Measurements from ENCODE around the gene ARHGAP9. TPM values are rescaled to one million over a fixed set of nuclear protein-coding genes. Genes with fewer than 3 reads are reported as not detected.
"Not testable (repeated sequence)": the region's sequence is repeated elsewhere in the genome, so short reads cannot be mapped to it uniquely, and the experiment has no call there.

Gene ARHGAP9
- total RNA-seq, 1 donor from 2014 or later, result 105 TPM

DNA sequence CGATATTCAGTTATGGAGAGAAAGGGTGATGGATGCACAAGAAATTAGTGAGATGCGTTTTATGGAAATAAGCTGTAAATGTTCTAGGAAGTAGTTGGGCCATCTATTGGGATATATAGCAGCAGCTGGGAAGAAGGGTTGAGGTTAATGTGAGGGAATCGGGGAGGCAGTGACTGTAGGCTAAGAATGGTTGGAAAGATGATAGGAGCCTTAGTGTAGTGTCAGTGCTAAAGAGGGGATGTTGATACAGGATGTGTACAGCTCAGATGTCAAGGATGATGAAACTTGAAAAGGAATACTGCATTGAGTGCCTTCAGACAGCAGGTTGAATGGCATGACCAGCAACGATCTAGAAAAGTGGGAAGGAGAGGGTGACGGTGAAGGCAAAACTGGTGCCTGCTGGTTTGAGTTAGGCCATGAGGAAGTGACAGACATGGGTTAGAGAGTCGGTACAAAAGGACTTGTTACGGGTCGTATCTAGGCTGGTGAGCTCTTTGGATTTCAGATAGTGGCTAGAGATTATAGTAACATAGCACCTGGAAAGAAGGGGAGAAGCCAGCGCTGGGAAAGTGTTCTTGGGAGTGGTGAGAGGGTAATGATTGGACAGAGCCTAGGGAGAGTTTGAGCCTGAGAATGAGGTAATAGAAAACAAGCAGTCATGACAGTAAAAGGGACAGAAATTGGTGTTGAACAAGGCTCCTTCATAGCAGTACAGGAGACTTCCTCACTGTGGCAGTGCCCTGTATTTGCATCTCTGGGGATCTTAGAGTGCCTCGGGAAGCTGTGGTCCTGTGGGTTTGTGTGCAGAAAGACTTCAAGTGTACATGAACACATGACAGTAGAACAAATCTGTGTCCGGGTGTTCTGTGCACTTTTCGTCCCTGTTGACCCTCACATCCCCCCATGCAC is 17.8 kb upstream of the ARHGAP9 start:
- H3K27ac Mint-ChIP-seq, result peak overlapping the region; percentile 15
- H3K27me3 Mint-ChIP-seq (ENCODE audit: low read depth), result no peaks in the 10 kb centered on the region

GRCh38 chr12:57496822-57497221 is 17.2 kb upstream of the ARHGAP9 start:
- no peak for DNase-seq (ENCODE audit: low spot score)
- Mint-ChIP-seq H3K9me3 (no peaks in the 10 kb centered on the region), H3K4me1 (ENCODE audit: low read depth) (no peaks in the 10 kb centered on the region), H3K27me3 (ENCODE audit: low read depth) (no peaks in the 10 kb centered on the region), H3K36me3 (ENCODE audit: low read depth) (peaks cover 72% of the 10 kb centered on the region), H3K4me3 (ENCODE audit: low read depth) (no peak overlapping the region), H3K27ac (peak overlapping the region; percentile 15)
- intact Hi-C loops (cut with micrococcal nuclease), result no loop called here

More for the DNA sequence above, 17.8 kb upstream of the ARHGAP9 start:
- H3K4me1 Mint-ChIP-seq (ENCODE audit: low read depth), result no peaks in the 10 kb centered on the region
- peaks cover 72% of the 10 kb centered on the region for H3K36me3 Mint-ChIP-seq (ENCODE audit: low read depth)
- no peak overlapping the region for H3K4me3 Mint-ChIP-seq (ENCODE audit: low read depth)
- no peak for DNase-seq (ENCODE audit: low spot score)
- no peaks in the 10 kb centered on the region for H3K9me3 Mint-ChIP-seq
- intact Hi-C loops (cut with micrococcal nuclease), result no loop called here

GRCh38 chr12:57495051-57495701 is 15.5 kb upstream of the ARHGAP9 start:
- H3K27ac Mint-ChIP-seq; DNase-seq (ENCODE audit: low spot score); H3K9me3 Mint-ChIP-seq; H3K4me3 Mint-ChIP-seq (ENCODE audit: low read depth); H3K27me3 Mint-ChIP-seq (ENCODE audit: low read depth); H3K4me1 Mint-ChIP-seq (ENCODE audit: low read depth); intact Hi-C loops (cut with micrococcal nuclease): not testable (repeated sequence)
- peaks cover 74% of the 10 kb centered on the region for H3K36me3 Mint-ChIP-seq (ENCODE audit: low read depth)

GRCh38 chr12:57491393-57492280 is 12.0 kb upstream of the ARHGAP9 start:
- H3K9me3 Mint-ChIP-seq, result no peaks in the 10 kb centered on the region
- DNase-seq (ENCODE audit: low spot score), result no peak
- peaks cover 67% of the 10 kb centered on the region for H3K36me3 Mint-ChIP-seq (ENCODE audit: low read depth)
- intact Hi-C loops (cut with micrococcal nuclease), result no loop called here
- H3K4me3 Mint-ChIP-seq (ENCODE audit: low read depth), result peak overlapping the region; percentile 19
- no peaks in the 10 kb centered on the region for H3K27me3 Mint-ChIP-seq (ENCODE audit: low read depth)
- H3K27ac Mint-ChIP-seq, result peak overlapping the region; percentile 64
- H3K4me1 Mint-ChIP-seq (ENCODE audit: low read depth), result peaks cover 18% of the 10 kb centered on the region

DNA sequence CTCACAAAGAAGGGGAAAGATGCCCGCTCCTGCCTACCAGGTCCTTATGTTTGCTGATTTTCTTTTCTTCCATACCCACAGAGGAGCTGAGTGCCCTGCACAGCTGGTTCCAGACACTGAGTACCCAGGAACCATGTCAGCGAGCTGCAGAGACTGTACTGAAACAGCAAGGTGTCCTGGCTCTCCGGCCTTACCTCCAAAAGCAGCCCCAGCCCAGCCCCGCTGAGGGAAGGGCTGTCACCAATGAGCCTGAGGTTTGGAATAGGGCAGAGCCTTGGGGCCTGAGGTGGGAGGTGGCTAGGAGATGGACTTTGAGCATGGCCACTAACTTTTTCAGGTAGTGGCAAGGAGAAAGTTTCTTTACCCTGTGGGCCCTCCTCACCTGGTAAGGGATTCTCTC is 10.5 kb upstream of the ARHGAP9 start:
- Mint-ChIP-seq H3K4me3 (ENCODE audit: low read depth) (no peak overlapping the region), H3K27me3 (ENCODE audit: low read depth) (no peaks in the 10 kb centered on the region), H3K9me3 (no peaks in the 10 kb centered on the region), H3K27ac (no peak overlapping the region), H3K4me1 (ENCODE audit: low read depth) (peaks cover 18% of the 10 kb centered on the region), H3K36me3 (ENCODE audit: low read depth) (peaks cover 57% of the 10 kb centered on the region)
- no peak for DNase-seq (ENCODE audit: low spot score)
- intact Hi-C loops (cut with micrococcal nuclease), result no loop called here

GRCh38 chr12:57489157-57489641 is 9.5 kb upstream of the ARHGAP9 start:
- peaks cover 18% of the 10 kb centered on the region for H3K4me1 Mint-ChIP-seq (ENCODE audit: low read depth)
- H3K9me3 Mint-ChIP-seq, result no peaks in the 10 kb centered on the region
- intact Hi-C loops (cut with micrococcal nuclease), result loop anchor here (5.0 kb wide), 1 partner anchor 253 kb away; no protein-coding TSS in a partner anchor
- H3K36me3 Mint-ChIP-seq (ENCODE audit: low read depth), result peaks cover 52% of the 10 kb centered on the region
- peak overlapping the region; percentile 99 for H3K4me3 Mint-ChIP-seq (ENCODE audit: low read depth)
- peak overlapping the region; percentile 95 for H3K27ac Mint-ChIP-seq
- no peak for DNase-seq (ENCODE audit: low spot score)
- no peaks in the 10 kb centered on the region for H3K27me3 Mint-ChIP-seq (ENCODE audit: low read depth)

DNA sequence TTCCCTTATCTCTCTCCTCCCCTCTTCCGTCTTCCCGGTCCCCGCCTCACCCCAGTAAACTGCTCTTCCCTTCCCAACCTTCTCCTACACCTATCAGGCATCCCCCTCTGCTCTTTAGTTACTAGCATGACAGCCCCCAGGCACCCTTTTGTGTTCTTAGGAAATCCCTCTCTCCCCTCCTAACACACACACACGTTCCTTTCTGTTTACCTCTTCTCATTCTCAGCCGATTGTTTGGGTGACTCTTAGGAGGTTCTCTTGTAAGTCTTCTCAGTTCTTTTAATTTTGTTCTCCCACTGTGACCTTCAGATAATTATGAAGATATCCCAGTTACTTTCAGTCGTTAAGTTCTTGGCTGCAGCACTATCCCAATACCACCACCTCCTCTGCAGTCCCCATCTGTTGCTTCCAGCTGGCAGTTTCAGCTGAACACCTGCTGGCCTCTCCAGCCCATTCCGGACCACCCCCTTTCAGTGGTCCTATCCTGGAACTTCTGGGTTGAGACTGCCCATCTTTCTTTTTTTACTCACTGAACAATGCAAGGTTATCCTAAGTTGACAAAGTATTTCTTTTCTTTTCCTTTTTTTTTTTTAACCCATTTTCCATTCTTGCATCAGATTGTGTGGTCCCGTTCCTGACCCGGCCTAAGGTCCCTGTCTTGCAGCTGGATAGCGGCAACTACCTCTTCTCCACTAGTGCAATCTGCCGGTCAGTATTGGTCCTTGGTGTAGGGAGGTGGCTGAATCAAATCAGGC is 8.9 kb upstream of the ARHGAP9 start:
- H3K9me3 Mint-ChIP-seq, result no peaks in the 10 kb centered on the region
- intact Hi-C loops (cut with micrococcal nuclease), result loop anchor here (1.0 to 5.0 kb wide), 2 partner anchors 32 to 254 kb away; partner anchors contain the start of gene DDIT3
- peak overlapping the region; percentile 99 for H3K4me3 Mint-ChIP-seq (ENCODE audit: low read depth)
- no peaks in the 10 kb centered on the region for H3K27me3 Mint-ChIP-seq (ENCODE audit: low read depth)
- DNase-seq (ENCODE audit: low spot score), result no peak
- H3K36me3 Mint-ChIP-seq (ENCODE audit: low read depth), result peaks cover 52% of the 10 kb centered on the region
- H3K27ac Mint-ChIP-seq, result peak overlapping the region; percentile 95
- H3K4me1 Mint-ChIP-seq (ENCODE audit: low read depth), result peaks cover 18% of the 10 kb centered on the region

- H3K4me1 Mint-ChIP-seq (ENCODE audit: low read depth), result peaks cover 25% of the 10 kb centered on the region
- intact Hi-C loops (cut with micrococcal nuclease), result loop anchor here (1.0 to 5.0 kb wide), 4 partner anchors 8 to 255 kb away; partner anchors contain the start of genes ARHGAP9, DCTN2 and DDIT3
- no peaks in the 10 kb centered on the region for H3K9me3 Mint-ChIP-seq
- no peaks in the 10 kb centered on the region for H3K27me3 Mint-ChIP-seq (ENCODE audit: low read depth)
- peaks cover 49% of the 10 kb centered on the region for H3K36me3 Mint-ChIP-seq (ENCODE audit: low read depth)
- peak within 1 kb of the TSS; percentile 99 for H3K4me3 Mint-ChIP-seq (ENCODE audit: low read depth)
- peak; percentile 92 for DNase-seq (ENCODE audit: low spot score)
- peak within 1 kb of the TSS; percentile 95 for H3K27ac Mint-ChIP-seq
Measured at GRCh38 chr12:57487597-57488401, 8.1 kb upstream of the ARHGAP9 start, which contains the start of gene MARS1. TSS of gene MARS1 (plus strand) at chr12:57488068. CDS start at chr12:57488091, 23 bp downstream.

GRCh38 chr12:57487055-57487596 is 7.5 kb upstream of the ARHGAP9 start:
- Mint-ChIP-seq H3K9me3 (no peaks in the 10 kb centered on the region), H3K27me3 (ENCODE audit: low read depth) (no peaks in the 10 kb centered on the region), H3K4me3 (ENCODE audit: low read depth) (no peak overlapping the region), H3K4me1 (ENCODE audit: low read depth) (peaks cover 25% of the 10 kb centered on the region), H3K27ac (no peak overlapping the region), H3K36me3 (ENCODE audit: low read depth) (peaks cover 44% of the 10 kb centered on the region)
- no peak for DNase-seq (ENCODE audit: low spot score)
- intact Hi-C loops (cut with micrococcal nuclease), result loop anchor here (1.0 to 5.0 kb wide), 3 partner anchors 8 to 255 kb away; partner anchors contain the start of genes ARHGAP9 and DCTN2

- H3K36me3 Mint-ChIP-seq (ENCODE audit: low read depth), result peaks cover 32% of the 10 kb centered on the region
- no peaks in the 10 kb centered on the region for H3K27me3 Mint-ChIP-seq (ENCODE audit: low read depth)
- no peak overlapping the region for H3K27ac Mint-ChIP-seq
- no peak for DNase-seq (ENCODE audit: low spot score)
- no peaks in the 10 kb centered on the region for H3K9me3 Mint-ChIP-seq
- intact Hi-C loops (cut with micrococcal nuclease), result loop anchor here (2.0 to 5.0 kb wide), 2 partner anchors 61 to 257 kb away; partner anchors contain the start of gene DCTN2
- peaks cover 24% of the 10 kb centered on the region for H3K4me1 Mint-ChIP-seq (ENCODE audit: low read depth)
- no peak overlapping the region for H3K4me3 Mint-ChIP-seq (ENCODE audit: low read depth)
Measured at GRCh38 chr12:57485695-57486094, 6.0 kb upstream of the ARHGAP9 start.

- H3K4me3 Mint-ChIP-seq (ENCODE audit: low read depth), result no peak overlapping the region
- no peak overlapping the region for H3K27ac Mint-ChIP-seq
Measured at GRCh38 chr12:57483466-57483865, 3.8 kb upstream of the ARHGAP9 start.

More at GRCh38 chr12:57483466-57483865, 3.8 kb upstream of the ARHGAP9 start:
- intact Hi-C loops (cut with micrococcal nuclease), result no loop called here
- Mint-ChIP-seq H3K4me1 (ENCODE audit: low read depth) (peaks cover 34% of the 10 kb centered on the region), H3K9me3 (no peaks in the 10 kb centered on the region), H3K36me3 (ENCODE audit: low read depth) (peaks cover 20% of the 10 kb centered on the region), H3K27me3 (ENCODE audit: low read depth) (no peaks in the 10 kb centered on the region)
- no peak for DNase-seq (ENCODE audit: low spot score)
